Adrenal gland (tissue), 5 donors: ENCODE results near the gene ADAM19.

Experiments
- POLR2A ChIP-seq, 2 donors: fragments of 450-650 bp; IDR thresholded peaks; one replicate each; pipeline ENCODE4 v1.6.1; 2017; ENCODE audit warnings: antibody characterized with exemption in 2 of 2, mild to moderate bottlenecking in 2 of 2, moderate library complexity in 1 of 2
- TF ChIP-seq, protein P1 (sequence below), 6 experiments: fragments of 450-650 bp in 4 of 6; fragments of 200-600 bp in 2 of 6; sonication (generic) in 1 of 6; IDR thresholded peaks; 1 replicate in 5 of 6; 2 replicates in 1 of 6; pipeline versions ENCODE4 v1.5.1 to v1.8.0; 2016 to 2021; ENCODE audit warnings: antibody characterized with exemption in 6 of 6, mild to moderate bottlenecking in 2 of 6, moderate library complexity in 1 of 6
- donor health status: DM: no; HTN: no; CAD: no.

DNA sequence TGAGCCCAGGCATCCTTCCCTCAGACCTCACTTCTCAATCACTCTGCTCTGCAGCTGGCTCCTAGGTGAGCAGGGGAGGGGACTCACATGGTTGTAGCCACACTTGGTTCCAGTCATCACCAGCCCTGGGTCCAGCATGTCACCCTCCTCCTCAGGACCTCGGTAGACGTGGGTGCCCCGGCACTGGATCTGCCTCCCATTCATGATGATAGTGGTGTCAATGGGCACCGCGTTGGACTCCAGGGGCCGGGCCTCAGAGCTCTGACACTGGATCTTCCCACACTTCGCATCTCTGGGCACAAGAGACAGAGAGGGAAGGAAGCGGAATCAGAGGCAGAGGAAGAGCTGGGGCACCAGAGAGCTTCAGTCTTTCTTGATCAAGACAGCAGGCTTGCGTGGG is 82.7 kb downstream of the ADAM19 start:
- TF ChIP-seq, protein P1, sequence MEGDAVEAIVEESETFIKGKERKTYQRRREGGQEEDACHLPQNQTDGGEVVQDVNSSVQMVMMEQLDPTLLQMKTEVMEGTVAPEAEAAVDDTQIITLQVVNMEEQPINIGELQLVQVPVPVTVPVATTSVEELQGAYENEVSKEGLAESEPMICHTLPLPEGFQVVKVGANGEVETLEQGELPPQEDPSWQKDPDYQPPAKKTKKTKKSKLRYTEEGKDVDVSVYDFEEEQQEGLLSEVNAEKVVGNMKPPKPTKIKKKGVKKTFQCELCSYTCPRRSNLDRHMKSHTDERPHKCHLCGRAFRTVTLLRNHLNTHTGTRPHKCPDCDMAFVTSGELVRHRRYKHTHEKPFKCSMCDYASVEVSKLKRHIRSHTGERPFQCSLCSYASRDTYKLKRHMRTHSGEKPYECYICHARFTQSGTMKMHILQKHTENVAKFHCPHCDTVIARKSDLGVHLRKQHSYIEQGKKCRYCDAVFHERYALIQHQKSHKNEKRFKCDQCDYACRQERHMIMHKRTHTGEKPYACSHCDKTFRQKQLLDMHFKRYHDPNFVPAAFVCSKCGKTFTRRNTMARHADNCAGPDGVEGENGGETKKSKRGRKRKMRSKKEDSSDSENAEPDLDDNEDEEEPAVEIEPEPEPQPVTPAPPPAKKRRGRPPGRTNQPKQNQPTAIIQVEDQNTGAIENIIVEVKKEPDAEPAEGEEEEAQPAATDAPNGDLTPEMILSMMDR (IDR thresholded peaks at IDR 0.05), result no peak
- no peak for TF ChIP-seq POLR2A (IDR thresholded peaks at IDR 0.05)
